Activated T-helper 1 cell treated with anti-CD3 and anti-CD28 coated beads, Interleukin-2, amount 50 U/mL, for 16 hours (primary cell): Measurements from ENCODE around the gene GFRA3.
"Not testable (repeated sequence)": the region's sequence is repeated elsewhere in the genome, so short reads cannot be mapped to it uniquely, and the experiment has no call there.

Experiments used
- DNase-seq, 2 donors: peaks; one replicate each; pipeline ENCODE4 v3.0.0-alpha.2; 2020; ENCODE audit warnings: low read depth in 1 of 2, low spot score in 1 of 2

The GFRA3 gene

GRCh38 chr5:138274189-138274853, at the start of gene GFRA3:
Gene GFRA3, minus strand, starts transcription at chr5:138274621. Its CDS starts 197 bp downstream, at chr5:138274424.
- DNase-seq = no peak

GRCh38 chr5:138318211-138318610, 43.8 kb upstream of the GFRA3 start:
- not testable (repeated sequence) for DNase-seq

GRCh38 chr5:138316355-138316754, 41.9 kb upstream of the GFRA3 start:
- DNase-seq = no peak

GRCh38 chr5:138315751-138316278, 41.4 kb upstream of the GFRA3 start:
- DNase-seq = no peak

GRCh38 chr5:138305797-138306196, 31.4 kb upstream of the GFRA3 start:
- DNase-seq = no peak

GRCh38 chr5:138303372-138303771, 29.0 kb upstream of the GFRA3 start:
- DNase-seq = no peak

- DNase-seq = no peak
Observed at GRCh38 chr5:138289296-138289695, 14.9 kb upstream of the GFRA3 start.

GRCh38 chr5:138287246-138287645, 12.8 kb upstream of the GFRA3 start:
- DNase-seq = no peak

- no peak for DNase-seq
Observed at GRCh38 chr5:138282920-138283742, 8.7 kb upstream of the GFRA3 start.

GRCh38 chr5:138280915-138281314, 6.5 kb upstream of the GFRA3 start:
- no peak for DNase-seq

- no peak for DNase-seq
Observed at GRCh38 chr5:138276402-138277054, 2.1 kb upstream of the GFRA3 start.

- no peak for DNase-seq
Observed at GRCh38 chr5:138275895-138276294, 1.5 kb upstream of the GFRA3 start.

GRCh38 chr5:138275379-138275782, 960 bp upstream of the GFRA3 start:
- no peak for DNase-seq

- no peak for DNase-seq
Observed at GRCh38 chr5:138273834-138274188, 610 bp downstream of the GFRA3 start.

- no peak for DNase-seq
Observed at GRCh38 chr5:138272681-138273080, 1.7 kb downstream of the GFRA3 start.

GRCh38 chr5:138271281-138271680, 3.1 kb downstream of the GFRA3 start:
- DNase-seq = no peak

GRCh38 chr5:138264183-138264582, 10.2 kb downstream of the GFRA3 start:
- no peak for DNase-seq

GRCh38 chr5:138263581-138263980, 10.8 kb downstream of the GFRA3 start:
- no peak for DNase-seq

GRCh38 chr5:138258704-138259292, 15.6 kb downstream of the GFRA3 start:
- no peak for DNase-seq

- DNase-seq = no peak
Observed at GRCh38 chr5:138257583-138257982, 16.8 kb downstream of the GFRA3 start.

GRCh38 chr5:138252944-138253343, 21.5 kb downstream of the GFRA3 start:
- DNase-seq = no peak
